Endothelial cell (in vitro differentiated cells): ENCODE data around the gene USP17L26. TPM values are rescaled to one million over a fixed set of nuclear protein-coding genes. Genes with fewer than 3 reads are reported as not detected.
"Not testable (repeated sequence)": the region's sequence is repeated elsewhere in the genome, so short reads cannot be mapped to it uniquely, and the experiment has no call there.

Source experiments
- DNase-seq: peaks from one replicate; pipeline ENCODE4 v3.0.0; 2021; ENCODE audit warnings: low spot score
- H3K27ac Mint-ChIP-seq: one replicate; pipeline ENCODE4 v1.8.0; 2021; ENCODE audit warnings: mixed read lengths, inconsistent platforms; ENCODE audit not compliant: unreplicated experiment
- H3K27me3 Mint-ChIP-seq: one replicate; pipeline ENCODE4 v1.8.0; 2021; ENCODE audit warnings: mild to moderate bottlenecking, moderate library complexity, mixed read lengths, inconsistent platforms; ENCODE audit not compliant: unreplicated experiment
- H3K36me3 Mint-ChIP-seq: one replicate; pipeline ENCODE4 v1.8.0; 2021; ENCODE audit warnings: mild to moderate bottlenecking, low read depth, mixed read lengths, inconsistent platforms; ENCODE audit not compliant: unreplicated experiment
- H3K4me1 Mint-ChIP-seq: one replicate; pipeline ENCODE4 v1.8.0; 2021; ENCODE audit warnings: mild to moderate bottlenecking, mixed read lengths, inconsistent platforms; ENCODE audit not compliant: unreplicated experiment
- H3K4me3 Mint-ChIP-seq: one replicate; pipeline ENCODE4 v1.8.0; 2021; ENCODE audit warnings: mild to moderate bottlenecking, mixed read lengths, inconsistent platforms; ENCODE audit not compliant: unreplicated experiment
- H3K9me3 Mint-ChIP-seq: one replicate; pipeline ENCODE4 v1.8.0; 2021; ENCODE audit warnings: mixed read lengths, inconsistent platforms; ENCODE audit not compliant: unreplicated experiment
- long read RNA-seq: library from polyadenylated mRNA; unstranded; transcript quantifications from one replicate; pipeline ENCODE4 v2.0.0, GENCODE V29; 2020; ENCODE audit not compliant: unreplicated experiment
- total RNA-seq: library from RNA; stranded (reverse); fragmentation: NEBNext Ultra II Directional; extraction: Animal tissue kit (Norgen Biotek cat#: 25700); gene quantifications from one replicate; pipeline ENCODE4 v1.2.1, GENCODE V29; 2021; ENCODE audit not compliant: unreplicated experiment

USP17L26 gene
- not detected for total RNA-seq
- long read RNA-seq: 0 reads

- DNase-seq, H3K9me3 Mint-ChIP-seq, H3K27ac Mint-ChIP-seq, H3K4me1 Mint-ChIP-seq, H3K27me3 Mint-ChIP-seq, H3K36me3 Mint-ChIP-seq, H3K4me3 Mint-ChIP-seq: not testable (repeated sequence)
Measured at GRCh38 chr4:9334358-9334757, at the start of gene USP17L26. Gene USP17L26, plus strand, starts transcription at chr4:9334658. Its CDS starts 0 bp downstream, at chr4:9334658.

GRCh38 chr4:9324191-9324590, 10.3 kb upstream of the USP17L26 start:
- not testable (repeated sequence) for H3K27ac Mint-ChIP-seq, H3K4me3 Mint-ChIP-seq, H3K9me3 Mint-ChIP-seq, DNase-seq, H3K4me1 Mint-ChIP-seq, H3K36me3 Mint-ChIP-seq, H3K27me3 Mint-ChIP-seq

DNA sequence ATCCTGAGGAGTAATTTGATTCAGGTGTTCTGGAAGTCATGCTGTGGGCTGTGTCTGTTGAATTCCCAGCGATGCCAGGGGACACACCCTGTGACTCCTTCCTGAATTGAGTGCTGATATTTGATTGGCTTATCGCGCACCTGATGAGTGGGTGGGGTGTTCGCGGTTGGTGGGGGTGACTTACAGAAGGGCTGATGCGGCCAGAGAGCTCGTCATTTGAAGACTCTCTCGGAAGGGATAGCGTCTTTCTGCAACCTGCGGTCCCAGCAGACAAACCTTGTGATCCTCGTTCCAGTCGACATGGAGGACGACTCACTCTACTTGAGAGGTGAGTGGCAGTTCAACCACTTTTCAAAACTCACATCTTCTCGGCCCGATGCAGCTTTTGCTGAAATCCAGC, 9.6 kb upstream of the USP17L26 start, which contains the start of gene USP17L24:
Gene USP17L24, plus strand, starts transcription at position 301 of the 400 bp plus-strand sequence. Its CDS starts 0 bp downstream, at position 301.
- not testable (repeated sequence) for H3K4me3 Mint-ChIP-seq, H3K27ac Mint-ChIP-seq, H3K27me3 Mint-ChIP-seq, H3K9me3 Mint-ChIP-seq, H3K36me3 Mint-ChIP-seq, H3K4me1 Mint-ChIP-seq, DNase-seq

DNA sequence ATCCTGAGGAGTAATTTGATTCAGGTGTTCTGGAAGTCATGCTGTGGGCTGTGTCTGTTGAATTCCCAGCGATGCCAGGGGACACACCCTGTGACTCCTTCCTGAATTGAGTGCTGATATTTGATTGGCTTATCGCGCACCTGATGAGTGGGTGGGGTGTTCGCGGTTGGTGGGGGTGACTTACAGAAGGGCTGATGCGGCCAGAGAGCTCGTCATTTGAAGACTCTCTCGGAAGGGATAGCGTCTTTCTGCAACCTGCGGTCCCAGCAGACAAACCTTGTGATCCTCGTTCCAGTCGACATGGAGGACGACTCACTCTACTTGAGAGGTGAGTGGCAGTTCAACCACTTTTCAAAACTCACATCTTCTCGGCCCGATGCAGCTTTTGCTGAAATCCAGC, 4.8 kb upstream of the USP17L26 start, which contains the start of gene USP17L25:
Gene USP17L25, plus strand, starts transcription at position 301 of the 400 bp plus-strand sequence. Its CDS starts 0 bp downstream, at position 301.
- H3K27ac Mint-ChIP-seq, H3K27me3 Mint-ChIP-seq, H3K4me1 Mint-ChIP-seq, H3K36me3 Mint-ChIP-seq, H3K4me3 Mint-ChIP-seq, DNase-seq, H3K9me3 Mint-ChIP-seq: not testable (repeated sequence)

DNA sequence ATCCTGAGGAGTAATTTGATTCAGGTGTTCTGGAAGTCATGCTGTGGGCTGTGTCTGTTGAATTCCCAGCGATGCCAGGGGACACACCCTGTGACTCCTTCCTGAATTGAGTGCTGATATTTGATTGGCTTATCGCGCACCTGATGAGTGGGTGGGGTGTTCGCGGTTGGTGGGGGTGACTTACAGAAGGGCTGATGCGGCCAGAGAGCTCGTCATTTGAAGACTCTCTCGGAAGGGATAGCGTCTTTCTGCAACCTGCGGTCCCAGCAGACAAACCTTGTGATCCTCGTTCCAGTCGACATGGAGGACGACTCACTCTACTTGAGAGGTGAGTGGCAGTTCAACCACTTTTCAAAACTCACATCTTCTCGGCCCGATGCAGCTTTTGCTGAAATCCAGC, 4.6 kb downstream of the USP17L26 start, which contains the start of gene USP17L5:
Gene USP17L5, plus strand, starts transcription at position 301 of the 400 bp plus-strand sequence. Its CDS starts 0 bp downstream, at position 301.
- not testable (repeated sequence) for H3K4me3 Mint-ChIP-seq, H3K9me3 Mint-ChIP-seq, H3K4me1 Mint-ChIP-seq, H3K36me3 Mint-ChIP-seq, H3K27me3 Mint-ChIP-seq, DNase-seq, H3K27ac Mint-ChIP-seq

DNA sequence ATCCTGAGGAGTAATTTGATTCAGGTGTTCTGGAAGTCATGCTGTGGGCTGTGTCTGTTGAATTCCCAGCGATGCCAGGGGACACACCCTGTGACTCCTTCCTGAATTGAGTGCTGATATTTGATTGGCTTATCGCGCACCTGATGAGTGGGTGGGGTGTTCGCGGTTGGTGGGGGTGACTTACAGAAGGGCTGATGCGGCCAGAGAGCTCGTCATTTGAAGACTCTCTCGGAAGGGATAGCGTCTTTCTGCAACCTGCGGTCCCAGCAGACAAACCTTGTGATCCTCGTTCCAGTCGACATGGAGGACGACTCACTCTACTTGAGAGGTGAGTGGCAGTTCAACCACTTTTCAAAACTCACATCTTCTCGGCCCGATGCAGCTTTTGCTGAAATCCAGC, 9.4 kb downstream of the USP17L26 start, which contains the start of gene USP17L27:
Gene USP17L27, plus strand, starts transcription at position 301 of the 400 bp plus-strand sequence. Its CDS starts 0 bp downstream, at position 301.
- DNase-seq, H3K27ac Mint-ChIP-seq, H3K36me3 Mint-ChIP-seq, H3K4me3 Mint-ChIP-seq, H3K9me3 Mint-ChIP-seq, H3K4me1 Mint-ChIP-seq, H3K27me3 Mint-ChIP-seq: not testable (repeated sequence)

GRCh38 chr4:9348593-9348992, 14.1 kb downstream of the USP17L26 start, which contains the start of gene USP17L28:
Gene USP17L28, plus strand, starts transcription at chr4:9348893. Its CDS starts 0 bp downstream, at chr4:9348893.
- H3K4me1 Mint-ChIP-seq, H3K27me3 Mint-ChIP-seq, H3K36me3 Mint-ChIP-seq, H3K9me3 Mint-ChIP-seq, DNase-seq, H3K27ac Mint-ChIP-seq, H3K4me3 Mint-ChIP-seq: not testable (repeated sequence)

DNA sequence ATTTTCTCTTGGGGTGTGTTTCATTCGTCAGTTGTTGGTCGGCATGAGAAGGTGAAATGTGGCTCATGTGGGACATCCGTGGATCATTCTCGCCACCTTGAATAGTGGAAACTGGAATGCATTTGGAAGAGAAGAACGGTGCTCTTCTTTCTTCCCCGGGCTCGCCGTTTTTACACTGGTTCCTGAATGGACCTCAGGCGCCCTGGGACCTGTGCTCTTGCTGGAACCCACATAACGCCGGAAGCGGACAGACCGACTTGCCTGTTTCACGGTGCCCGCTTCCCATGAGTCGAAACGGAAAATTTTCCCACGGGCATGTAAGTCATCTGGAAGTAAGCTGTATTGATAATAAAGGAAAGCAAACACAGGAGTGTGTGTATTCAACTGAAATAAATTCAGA, 16.4 kb downstream of the USP17L26 start:
- H3K4me1 Mint-ChIP-seq, H3K4me3 Mint-ChIP-seq, DNase-seq, H3K27ac Mint-ChIP-seq, H3K9me3 Mint-ChIP-seq, H3K27me3 Mint-ChIP-seq, H3K36me3 Mint-ChIP-seq: not testable (repeated sequence)

DNA sequence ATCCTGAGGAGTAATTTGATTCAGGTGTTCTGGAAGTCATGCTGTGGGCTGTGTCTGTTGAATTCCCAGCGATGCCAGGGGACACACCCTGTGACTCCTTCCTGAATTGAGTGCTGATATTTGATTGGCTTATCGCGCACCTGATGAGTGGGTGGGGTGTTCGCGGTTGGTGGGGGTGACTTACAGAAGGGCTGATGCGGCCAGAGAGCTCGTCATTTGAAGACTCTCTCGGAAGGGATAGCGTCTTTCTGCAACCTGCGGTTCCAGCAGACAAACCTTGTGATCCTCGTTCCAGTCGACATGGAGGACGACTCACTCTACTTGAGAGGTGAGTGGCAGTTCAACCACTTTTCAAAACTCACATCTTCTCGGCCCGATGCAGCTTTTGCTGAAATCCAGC, 18.9 kb downstream of the USP17L26 start, which contains the start of gene USP17L29:
Gene USP17L29, plus strand, starts transcription at position 301 of the 400 bp plus-strand sequence. Its CDS starts 0 bp downstream, at position 301.
- H3K4me3 Mint-ChIP-seq, H3K27me3 Mint-ChIP-seq, H3K9me3 Mint-ChIP-seq, DNase-seq, H3K36me3 Mint-ChIP-seq, H3K27ac Mint-ChIP-seq, H3K4me1 Mint-ChIP-seq: not testable (repeated sequence)

DNA sequence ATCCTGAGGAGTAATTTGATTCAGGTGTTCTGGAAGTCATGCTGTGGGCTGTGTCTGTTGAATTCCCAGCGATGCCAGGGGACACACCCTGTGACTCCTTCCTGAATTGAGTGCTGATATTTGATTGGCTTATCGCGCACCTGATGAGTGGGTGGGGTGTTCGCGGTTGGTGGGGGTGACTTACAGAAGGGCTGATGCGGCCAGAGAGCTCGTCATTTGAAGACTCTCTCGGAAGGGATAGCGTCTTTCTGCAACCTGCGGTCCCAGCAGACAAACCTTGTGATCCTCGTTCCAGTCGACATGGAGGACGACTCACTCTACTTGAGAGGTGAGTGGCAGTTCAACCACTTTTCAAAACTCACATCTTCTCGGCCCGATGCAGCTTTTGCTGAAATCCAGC, 28.4 kb downstream of the USP17L26 start, which contains the start of gene USP17L30:
Gene USP17L30, plus strand, starts transcription at position 301 of the 400 bp plus-strand sequence. Its CDS starts 0 bp downstream, at position 301.
- H3K9me3 Mint-ChIP-seq, H3K4me1 Mint-ChIP-seq, H3K4me3 Mint-ChIP-seq: not testable (repeated sequence)

DNA sequence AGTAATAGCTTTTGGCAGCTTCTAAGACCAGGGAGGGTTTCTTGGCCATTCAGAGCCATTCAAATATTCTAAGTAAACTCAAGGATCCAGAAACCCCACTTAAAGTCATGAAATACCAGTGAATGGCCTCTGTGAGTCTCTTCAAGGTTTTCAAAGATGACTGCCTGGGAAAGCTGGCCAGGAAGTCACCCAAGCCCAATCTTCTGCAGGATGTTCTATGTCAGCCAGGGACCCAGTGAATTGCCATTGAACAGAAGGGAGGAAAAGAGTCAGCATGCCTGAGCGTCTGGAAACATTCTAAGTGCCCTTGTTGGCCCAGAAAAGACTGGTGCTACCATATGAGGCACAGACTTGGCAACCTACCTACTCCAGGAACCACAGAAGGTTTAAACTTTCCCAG, 45.4 kb downstream of the USP17L26 start:
- DNase-seq, H3K36me3 Mint-ChIP-seq, H3K27ac Mint-ChIP-seq, H3K27me3 Mint-ChIP-seq, H3K9me3 Mint-ChIP-seq, H3K4me1 Mint-ChIP-seq, H3K4me3 Mint-ChIP-seq: not testable (repeated sequence)

More for the DNA sequence above, 28.4 kb downstream of the USP17L26 start, which contains the start of gene USP17L30:
- not testable (repeated sequence) for DNase-seq, H3K27me3 Mint-ChIP-seq, H3K36me3 Mint-ChIP-seq, H3K27ac Mint-ChIP-seq
